Dendritic cell treated with granulocyte-macrophage colony-stimulating factor and Interleukin-4, amounts not matched to agents 40 ng/mL and 50 ng/mL, for 4 days (primary cell): ENCODE data around the gene FBXO33.

Experiments
- H3K27ac Mint-ChIP-seq: one replicate; pipeline ENCODE4 v1.8.0; 2022; ENCODE audit warnings: mild to moderate bottlenecking, mixed read lengths
- H3K27me3 Mint-ChIP-seq: one replicate; pipeline ENCODE4 v1.8.0; 2022; ENCODE audit warnings: mild to moderate bottlenecking, mixed read lengths
- H3K36me3 Mint-ChIP-seq: one replicate; pipeline ENCODE4 v1.8.0; 2022; ENCODE audit warnings: low read depth, mixed read lengths
- H3K4me1 Mint-ChIP-seq: one replicate; pipeline ENCODE4 v1.8.0; 2022; ENCODE audit warnings: low read depth, mixed read lengths
- H3K4me3 Mint-ChIP-seq: one replicate; pipeline ENCODE4 v1.8.0; 2022; ENCODE audit warnings: mild to moderate bottlenecking, moderate library complexity, mixed read lengths
- H3K9me3 Mint-ChIP-seq: one replicate; pipeline ENCODE4 v1.8.0; 2022; ENCODE audit warnings: mixed read lengths
- intact Hi-C: fragments of 100-400 bp; cut with micrococcal nuclease; formaldehyde crosslinking; loops from one replicate; pipeline ENCODE4 v1.15.0; 2022

The FBXO33 gene

DNA sequence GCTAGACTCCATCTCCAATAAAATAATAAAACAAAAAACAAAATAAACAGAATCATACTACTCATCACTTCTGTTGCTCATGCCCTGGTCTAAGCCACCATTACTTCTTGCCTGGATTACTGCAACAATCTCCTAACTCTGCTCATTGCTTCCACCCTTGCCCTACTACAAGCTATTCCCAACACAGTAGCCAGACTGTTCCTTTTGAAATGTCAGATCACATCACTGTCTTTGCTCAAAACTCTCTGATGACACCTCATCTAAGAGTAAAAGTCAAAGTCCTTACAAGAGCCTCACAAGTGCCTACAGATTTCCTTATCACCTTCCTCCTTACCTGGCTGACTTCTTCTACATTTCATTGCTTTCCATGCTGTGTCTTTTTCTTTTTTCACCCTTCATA lies 10.0 kb downstream of the FBXO33 start:
- H3K36me3 Mint-ChIP-seq = peaks cover 16% of the 10 kb centered on the region
- no peak overlapping the region for H3K27ac Mint-ChIP-seq
- no peak overlapping the region for H3K4me3 Mint-ChIP-seq
- intact Hi-C loops = no loop called here
- peaks cover 3% of the 10 kb centered on the region for H3K9me3 Mint-ChIP-seq
- no peaks in the 10 kb centered on the region for H3K27me3 Mint-ChIP-seq
- peaks cover 26% of the 10 kb centered on the region for H3K4me1 Mint-ChIP-seq

DNA sequence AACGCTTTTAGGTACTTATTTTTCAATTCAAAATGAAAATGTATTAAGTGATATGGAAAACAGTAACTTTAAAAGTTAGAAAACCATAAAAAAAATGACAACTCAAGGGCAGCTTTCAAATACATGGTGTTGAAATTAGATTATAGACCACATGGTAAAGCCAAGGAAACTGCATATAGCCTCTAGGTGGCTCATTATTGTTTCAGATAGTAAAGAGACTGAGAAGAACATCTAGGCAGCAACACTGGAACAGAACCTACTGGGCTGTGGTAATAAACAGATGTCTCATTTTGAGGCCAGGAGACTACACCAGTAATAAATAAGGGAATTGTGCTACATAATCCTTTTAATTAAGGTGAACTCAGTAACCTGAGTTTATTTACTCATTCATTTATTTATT lies 13.0 kb downstream of the FBXO33 start:
- H3K27me3 Mint-ChIP-seq = no peaks in the 10 kb centered on the region
- peaks cover 12% of the 10 kb centered on the region for H3K4me1 Mint-ChIP-seq
- intact Hi-C loops = no loop called here
- peaks cover 29% of the 10 kb centered on the region for H3K36me3 Mint-ChIP-seq
- H3K9me3 Mint-ChIP-seq = peaks cover 32% of the 10 kb centered on the region
- no peak overlapping the region for H3K4me3 Mint-ChIP-seq
- H3K27ac Mint-ChIP-seq = no peak overlapping the region

DNA sequence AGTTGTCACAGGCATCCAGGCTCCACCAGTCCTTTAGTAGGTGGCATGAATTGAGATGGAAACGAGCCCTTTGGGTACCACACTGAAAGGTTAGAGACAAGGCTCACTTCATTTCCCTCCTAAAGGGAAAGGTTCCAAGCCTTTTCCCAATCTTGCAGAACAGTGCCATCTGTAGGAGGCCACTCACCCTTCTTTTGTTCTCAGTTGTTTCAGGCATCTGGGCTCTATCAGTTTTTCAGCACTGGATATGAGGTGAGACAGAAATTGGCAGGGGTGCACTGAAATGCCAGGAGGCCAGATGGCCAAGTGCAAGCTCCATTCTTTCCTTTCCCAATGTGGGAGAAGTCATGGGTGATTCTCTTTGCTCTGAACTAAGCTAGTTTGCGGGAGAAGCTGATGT lies 15.2 kb downstream of the FBXO33 start:
- Mint-ChIP-seq H3K4me1 (peaks cover under 1% of the 10 kb centered on the region), H3K27ac (no peak overlapping the region), H3K4me3 (no peak overlapping the region), H3K9me3 (peaks cover 52% of the 10 kb centered on the region), H3K27me3 (no peaks in the 10 kb centered on the region), H3K36me3 (peaks cover 36% of the 10 kb centered on the region)
- intact Hi-C loops = no loop called here

DNA sequence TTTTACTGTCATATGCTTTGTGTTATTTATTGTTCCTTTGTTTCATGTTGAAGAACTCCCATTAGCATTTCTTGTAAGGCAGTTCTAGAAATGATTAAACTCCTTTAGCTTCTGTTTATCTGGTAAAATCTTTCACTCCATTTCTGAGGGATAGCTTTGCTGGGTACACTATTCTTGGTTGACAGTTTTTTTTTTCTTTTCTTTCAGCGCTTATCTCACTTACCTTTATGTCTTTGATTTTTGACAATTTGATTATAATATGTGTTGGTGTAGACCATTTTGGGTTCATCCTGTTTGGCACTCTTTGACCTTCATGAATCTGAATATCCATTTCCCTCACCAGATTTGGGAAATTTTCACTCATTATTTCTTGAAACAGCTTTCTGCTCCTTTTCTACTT lies 16.2 kb downstream of the FBXO33 start:
- Mint-ChIP-seq H3K4me3 (no peak overlapping the region), H3K27me3 (no peaks in the 10 kb centered on the region), H3K36me3 (peaks cover 39% of the 10 kb centered on the region), H3K27ac (no peak overlapping the region), H3K4me1 (no peaks in the 10 kb centered on the region), H3K9me3 (peaks cover 61% of the 10 kb centered on the region)
- intact Hi-C loops = no loop called here

DNA sequence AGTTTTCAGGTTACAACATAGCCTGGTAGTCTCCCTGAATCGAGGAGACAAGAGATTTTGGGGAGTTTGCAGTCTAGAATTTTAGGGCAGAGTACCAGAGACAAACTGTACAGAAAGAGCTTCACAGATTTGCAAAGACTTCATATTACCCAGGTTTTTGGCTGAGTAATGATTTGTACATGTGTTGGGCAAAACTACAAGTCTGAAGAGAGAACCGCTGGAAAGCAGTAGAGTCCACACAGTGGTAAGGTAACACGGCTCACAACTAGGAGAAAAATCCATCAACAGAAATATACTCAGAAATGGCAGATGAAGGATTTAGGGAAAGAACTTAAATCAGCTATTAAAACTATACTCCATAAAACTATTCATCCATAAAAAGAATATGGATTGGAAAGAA lies 25.7 kb downstream of the FBXO33 start:
- Mint-ChIP-seq H3K9me3 (peaks cover 30% of the 10 kb centered on the region), H3K36me3 (peaks cover 18% of the 10 kb centered on the region), H3K4me3 (no peak overlapping the region), H3K4me1 (peaks cover 6% of the 10 kb centered on the region), H3K27ac (no peak overlapping the region), H3K27me3 (no peaks in the 10 kb centered on the region)
- intact Hi-C loops = no loop called here

DNA sequence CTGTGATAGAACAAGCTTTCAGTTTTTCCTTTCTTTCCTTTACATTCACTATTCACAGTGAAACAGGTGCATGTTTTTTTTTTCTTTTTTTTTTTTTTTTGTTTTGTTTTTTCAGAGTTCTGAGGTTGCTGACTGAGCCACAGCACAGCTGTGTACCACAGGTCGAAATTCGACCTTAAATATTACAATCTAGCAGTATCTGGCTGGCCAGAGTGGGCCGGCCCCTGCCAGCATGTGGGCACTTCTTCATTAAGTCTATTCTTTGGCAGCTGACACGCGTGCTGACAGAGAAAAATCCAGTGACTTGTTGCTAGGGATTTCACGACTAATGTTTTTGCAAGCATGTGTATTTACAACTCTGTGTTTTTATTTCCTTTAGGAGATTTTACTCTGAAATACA lies 33.9 kb downstream of the FBXO33 start:
- intact Hi-C loops = no loop called here
- H3K4me1 Mint-ChIP-seq = no peaks in the 10 kb centered on the region
- no peaks in the 10 kb centered on the region for H3K27me3 Mint-ChIP-seq
- H3K36me3 Mint-ChIP-seq = peaks cover 51% of the 10 kb centered on the region
- no peak overlapping the region for H3K4me3 Mint-ChIP-seq
- H3K9me3 Mint-ChIP-seq = no peaks in the 10 kb centered on the region
- no peak overlapping the region for H3K27ac Mint-ChIP-seq

DNA sequence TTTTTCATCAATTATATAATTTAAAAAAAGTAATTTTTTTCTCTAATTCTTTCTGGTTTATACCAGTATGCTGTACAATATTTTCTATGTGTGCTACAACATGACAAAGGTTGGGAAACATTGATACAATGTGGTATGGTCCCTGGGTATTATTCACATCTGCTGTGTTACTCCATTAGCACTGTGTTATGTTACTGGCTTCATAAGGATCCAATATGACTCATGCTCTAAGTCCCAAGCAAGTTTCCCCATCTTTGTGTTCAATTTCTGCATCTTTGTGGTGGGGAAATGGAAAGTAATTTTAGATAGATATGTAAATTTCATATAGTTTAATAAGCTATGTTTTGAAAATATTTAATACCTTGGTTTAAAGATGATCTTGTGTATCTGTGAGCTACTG lies 35.8 kb downstream of the FBXO33 start:
- H3K4me3 Mint-ChIP-seq = no peak overlapping the region

DNA sequence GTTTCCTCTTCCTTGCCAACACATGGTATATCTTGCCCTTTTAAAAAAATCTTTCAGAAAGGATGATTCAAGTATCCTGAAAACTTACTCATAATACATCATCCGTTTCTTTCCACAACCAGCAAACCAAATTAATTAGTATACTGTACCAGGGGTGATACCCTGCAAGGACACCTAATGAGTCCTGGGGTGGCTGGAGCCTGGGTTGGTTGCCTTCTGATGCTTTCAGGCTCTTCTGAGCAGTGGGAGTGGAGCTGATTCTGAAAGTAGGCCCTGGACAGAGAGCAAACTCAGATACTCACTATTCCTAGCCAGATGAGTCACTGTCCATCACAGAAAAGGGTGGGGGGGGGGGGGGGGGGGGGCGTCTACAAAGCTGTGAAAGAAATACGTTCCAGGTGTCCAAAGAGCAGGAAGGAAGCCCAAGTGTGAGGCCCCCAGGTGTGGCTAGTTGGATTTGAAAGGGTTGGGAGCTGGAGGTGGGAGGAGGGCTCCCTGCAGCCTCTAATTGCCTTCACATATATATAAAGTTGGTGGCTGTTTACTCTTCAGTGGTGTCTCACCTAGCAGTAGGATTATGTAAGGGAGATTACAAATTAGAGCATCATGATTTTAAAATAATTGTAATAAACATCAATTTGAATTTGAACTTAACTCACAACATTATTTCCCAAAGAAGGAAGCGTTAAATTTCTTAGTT lies 36.5 kb downstream of the FBXO33 start:
- H3K27ac Mint-ChIP-seq = no peak overlapping the region
- peaks cover 51% of the 10 kb centered on the region for H3K36me3 Mint-ChIP-seq
- intact Hi-C loops = no loop called here

More for the DNA sequence above, 35.8 kb downstream of the FBXO33 start:
- Mint-ChIP-seq H3K27ac (no peak overlapping the region), H3K27me3 (no peaks in the 10 kb centered on the region), H3K36me3 (peaks cover 51% of the 10 kb centered on the region), H3K9me3 (no peaks in the 10 kb centered on the region), H3K4me1 (no peaks in the 10 kb centered on the region)
- intact Hi-C loops = no loop called here

DNA sequence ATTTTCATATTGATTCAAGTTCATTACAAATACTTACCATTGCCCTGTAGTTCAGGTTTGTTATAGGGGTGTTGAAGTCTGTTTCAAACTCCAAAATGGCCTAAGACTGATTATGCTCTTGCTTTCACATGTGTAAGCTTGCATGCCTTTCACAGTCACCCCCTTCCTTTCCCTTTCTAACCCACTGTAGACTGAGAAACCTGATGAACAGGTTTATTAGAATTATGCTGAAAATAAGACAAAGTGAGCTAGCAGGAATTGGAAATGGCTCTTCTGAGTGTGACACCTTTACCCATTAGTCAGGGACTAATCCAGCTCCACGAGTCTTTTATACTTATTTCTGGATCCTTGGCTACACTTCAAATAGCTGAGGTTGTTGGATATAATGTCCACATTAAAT lies 38.9 kb downstream of the FBXO33 start:
- Mint-ChIP-seq H3K9me3 (no peaks in the 10 kb centered on the region), H3K27ac (no peak overlapping the region), H3K36me3 (peaks cover 38% of the 10 kb centered on the region), H3K4me1 (no peaks in the 10 kb centered on the region), H3K27me3 (no peaks in the 10 kb centered on the region), H3K4me3 (no peak overlapping the region)
- intact Hi-C loops = no loop called here

More for the DNA sequence above, 36.5 kb downstream of the FBXO33 start:
- Mint-ChIP-seq H3K4me1 (no peaks in the 10 kb centered on the region), H3K27me3 (no peaks in the 10 kb centered on the region), H3K9me3 (no peaks in the 10 kb centered on the region), H3K4me3 (no peak overlapping the region)

DNA sequence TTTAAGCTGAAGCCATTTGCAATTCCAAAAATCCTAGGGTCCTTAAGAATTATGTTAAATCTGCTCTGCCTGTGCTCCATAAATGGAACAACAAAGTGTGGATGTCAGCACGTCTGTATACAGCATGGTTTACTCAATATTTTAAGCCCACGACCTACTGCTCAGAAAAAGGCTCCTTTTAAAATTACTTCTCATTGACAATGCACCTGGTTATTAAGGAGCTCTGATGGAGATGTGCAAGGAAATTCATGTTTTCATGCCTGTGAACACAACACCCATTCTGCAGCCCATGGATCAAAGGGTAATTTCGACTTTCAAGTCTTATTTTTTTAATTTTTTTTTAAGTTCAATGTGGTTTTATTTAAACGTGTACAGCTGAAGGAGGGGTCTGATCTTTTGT lies 48.1 kb downstream of the FBXO33 start:
- H3K4me3 Mint-ChIP-seq = no peak overlapping the region
- peaks cover 15% of the 10 kb centered on the region for H3K36me3 Mint-ChIP-seq
- no peaks in the 10 kb centered on the region for H3K27me3 Mint-ChIP-seq
- intact Hi-C loops = no loop called here
- H3K4me1 Mint-ChIP-seq = no peaks in the 10 kb centered on the region
- H3K27ac Mint-ChIP-seq = no peak overlapping the region
- no peaks in the 10 kb centered on the region for H3K9me3 Mint-ChIP-seq

DNA sequence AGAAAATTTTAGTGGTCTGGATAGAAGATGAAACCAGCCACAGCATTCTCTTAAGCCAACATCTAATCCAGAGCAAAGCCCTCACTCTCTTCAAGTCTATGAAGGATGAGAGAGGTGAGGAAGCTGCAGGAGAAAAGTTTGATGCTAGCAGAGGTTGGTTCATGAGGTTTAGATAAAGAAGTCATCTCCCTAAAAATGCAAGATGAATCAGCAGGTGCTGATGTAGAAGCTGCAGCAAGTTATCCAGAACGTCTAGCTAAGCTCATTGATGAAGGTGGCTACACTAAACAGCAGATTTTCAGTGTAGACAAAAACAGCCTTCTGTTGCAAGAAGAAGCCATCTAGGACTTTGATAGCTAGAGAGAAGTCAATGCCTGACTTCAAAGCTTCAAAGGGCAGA lies 48.5 kb downstream of the FBXO33 start:
- Mint-ChIP-seq H3K4me1 (no peaks in the 10 kb centered on the region), H3K9me3 (no peaks in the 10 kb centered on the region), H3K27ac (no peak overlapping the region), H3K36me3 (peaks cover 14% of the 10 kb centered on the region), H3K27me3 (no peaks in the 10 kb centered on the region), H3K4me3 (no peak overlapping the region)
- intact Hi-C loops = no loop called here

DNA sequence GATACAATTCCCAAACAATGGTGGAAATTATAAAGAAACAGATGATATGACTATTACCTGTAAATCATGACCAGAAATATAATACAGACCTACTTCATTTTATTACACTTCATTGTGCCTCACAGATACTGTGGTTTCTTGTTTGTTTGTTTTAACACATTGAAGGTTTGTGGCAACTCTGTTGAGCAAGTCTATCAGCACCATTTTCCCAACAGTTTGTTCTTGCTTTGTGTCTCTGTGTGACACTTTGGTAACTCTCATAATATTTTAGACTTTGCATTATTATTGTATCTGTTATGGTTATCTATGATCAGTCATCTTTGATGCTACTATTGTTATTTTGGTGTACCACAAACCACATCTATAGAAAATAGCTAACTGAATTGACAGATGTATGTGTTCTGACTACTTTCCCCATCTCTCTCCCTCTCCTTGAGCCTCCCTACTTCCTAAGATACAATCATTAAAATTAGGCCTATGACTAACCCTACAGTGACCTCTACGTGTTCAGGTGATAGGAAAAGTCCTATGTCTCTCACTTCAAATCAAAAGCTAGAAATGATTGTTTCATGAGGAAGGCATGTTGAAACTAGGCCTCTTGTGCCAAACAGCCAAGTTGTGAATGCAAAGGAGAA lies 49.1 kb downstream of the FBXO33 start:
- intact Hi-C loops = no loop called here
- no peaks in the 10 kb centered on the region for H3K27me3 Mint-ChIP-seq
- H3K9me3 Mint-ChIP-seq = no peaks in the 10 kb centered on the region
- H3K36me3 Mint-ChIP-seq = peaks cover 8% of the 10 kb centered on the region
- H3K4me1 Mint-ChIP-seq = no peaks in the 10 kb centered on the region
- no peak overlapping the region for H3K27ac Mint-ChIP-seq
- H3K4me3 Mint-ChIP-seq = no peak overlapping the region

DNA sequence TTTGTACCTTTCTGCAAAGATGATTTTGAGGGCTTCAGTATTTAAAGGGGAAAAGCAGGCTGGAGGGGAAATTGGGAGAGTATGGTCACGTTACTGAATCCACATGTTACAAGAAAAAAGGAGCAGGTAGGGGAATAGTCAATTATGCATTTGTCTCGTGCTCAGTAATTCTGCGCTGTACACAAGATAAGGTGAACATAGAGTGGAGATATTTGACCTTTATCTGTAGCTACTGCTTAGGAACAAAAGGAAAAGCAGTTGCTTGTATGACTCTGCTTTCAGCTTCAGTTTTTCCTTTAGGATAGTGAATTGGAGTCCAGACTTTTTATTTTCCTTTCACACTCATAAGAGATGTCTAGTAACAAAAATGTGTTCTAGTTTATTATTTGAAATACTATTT lies 49.8 kb downstream of the FBXO33 start:
- Mint-ChIP-seq H3K27ac (no peak overlapping the region), H3K4me1 (no peaks in the 10 kb centered on the region), H3K27me3 (no peaks in the 10 kb centered on the region), H3K9me3 (no peaks in the 10 kb centered on the region), H3K36me3 (peaks cover 6% of the 10 kb centered on the region), H3K4me3 (no peak overlapping the region)
- intact Hi-C loops = no loop called here

DNA sequence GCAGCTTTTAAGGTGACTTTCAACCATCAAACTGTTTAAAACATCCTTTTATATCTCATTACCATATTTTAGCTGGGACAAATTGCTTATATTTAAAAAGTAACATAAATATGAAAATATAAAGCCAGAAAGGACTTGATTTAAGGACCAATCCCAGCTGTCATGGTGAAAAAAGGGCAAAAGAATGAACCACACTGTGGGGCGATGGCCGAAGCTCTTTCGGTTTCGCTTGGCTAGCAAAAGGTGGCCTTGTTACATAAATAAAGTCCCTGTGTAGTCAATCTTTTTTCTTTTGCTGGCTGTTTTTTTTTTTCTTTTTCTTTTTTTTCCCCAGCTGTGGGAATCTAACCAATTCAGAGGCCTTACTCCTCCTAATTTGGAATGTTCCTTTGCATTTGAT lies 50.9 kb downstream of the FBXO33 start:
- Mint-ChIP-seq H3K27me3 (no peaks in the 10 kb centered on the region), H3K27ac (no peak overlapping the region), H3K4me1 (peaks cover 8% of the 10 kb centered on the region), H3K4me3 (no peak overlapping the region), H3K36me3 (peaks cover 6% of the 10 kb centered on the region), H3K9me3 (no peaks in the 10 kb centered on the region)
- intact Hi-C loops = no loop called here
